Smooth muscle cell (in vitro differentiated cells): ENCODE measurements around the gene LMOD1. TPM values are rescaled to one million over a fixed set of nuclear protein-coding genes. Genes with fewer than 3 reads are reported as not detected.

Experiments used
- DNase-seq: peaks from one replicate; lab custom pipeline; 2025; ENCODE audit not compliant: unreplicated experiment; lab: John Stamatoyannopoulos, UW
- H2AFZ ChIP-seq: fragments of 200-600 bp; sonication (generic); 2 replicates; pipeline ENCODE4 v1.6.0; 2016; ENCODE audit warnings: antibody characterized with exemption, low read depth, mild to moderate bottlenecking
- H3F3A ChIP-seq: fragments of 200-600 bp; sonication (generic); 2 replicates; pipeline ENCODE4 v1.6.0; 2017; ENCODE audit warnings: antibody characterized with exemption, low read depth
- H3K27ac ChIP-seq: fragments of 200-600 bp; sonication (generic); 2 replicates; pipeline ENCODE4 v1.5.1; 2016; ENCODE audit warnings: low read depth, mild to moderate bottlenecking
- H3K27me3 ChIP-seq: fragments of 200-600 bp; sonication (generic); 2 replicates; pipeline ENCODE4 v1.6.1; 2016; ENCODE audit warnings: low read depth, mild to moderate bottlenecking
- H3K36me3 ChIP-seq: fragments of 200-600 bp; sonication (generic); 2 replicates; pipeline ENCODE4 v1.5.1; 2016; ENCODE audit warnings: low read depth
- H3K4me1 ChIP-seq: fragments of 200-600 bp; sonication (generic); 2 replicates; pipeline ENCODE4 v1.5.1; 2016; ENCODE audit warnings: low read depth
- H3K4me2 ChIP-seq: fragments of 200-600 bp; sonication (generic); 2 replicates; pipeline ENCODE4 v1.6.0; 2016; ENCODE audit warnings: mild to moderate bottlenecking
- H3K4me3 ChIP-seq: fragments of 200-600 bp; sonication (generic); 2 replicates; pipeline ENCODE4 v1.5.1; 2016; ENCODE audit warnings: mild to moderate bottlenecking
- H3K79me2 ChIP-seq: fragments of 200-600 bp; sonication (generic); 2 replicates; pipeline ENCODE4 v1.6.0; 2016; ENCODE audit warnings: low read depth, mild to moderate bottlenecking
- H3K9ac ChIP-seq: fragments of 200-600 bp; sonication (generic); 2 replicates; pipeline ENCODE4 v1.6.0; 2016; ENCODE audit warnings: low read depth
- H3K9me3 ChIP-seq: fragments of 200-600 bp; sonication (generic); replicated peaks from 2 replicates; pipeline ENCODE4 v1.5.1; 2016; ENCODE audit warnings: low read depth
- H4K20me1 ChIP-seq: fragments of 200-600 bp; sonication (generic); 2 replicates; pipeline ENCODE4 v1.6.0; 2016; ENCODE audit warnings: low read depth
- WGBS: methylation state at CpG from one replicate; pipeline ENCODE4 v1.1.7; 2016; ENCODE audit warnings: low lambda C conversion rate; 5-methylcytosine and 5-hydroxymethylcytosine counted together
- polyA plus RNA-seq: library from polyadenylated mRNA; unstranded; fragments of >200 nt; fragmentation: Nextera tagmentation; extraction: Ambion mirVana; gene quantifications from 2 replicates; pipeline ENCODE4 v1.2.1, GENCODE V29; 2016
- total RNA-seq: library from RNA; depleted of rRNA; stranded (reverse); fragments of >200 nt; gene quantifications from 2 replicates; pipeline ENCODE4 v1.2.3, GENCODE V29; 2014
- TF ChIP-seq, protein P1 (sequence below): fragments of 200-600 bp; sonication (generic); IDR thresholded peaks from 2 replicates; pipeline ENCODE4 v1.5.1; 2017; ENCODE audit warnings: borderline replicate concordance, mild to moderate bottlenecking, antibody characterized with exemption; ENCODE audit not compliant: insufficient read depth, poor library complexity, severe bottlenecking

The LMOD1 gene
- total and polyA plus RNA-seq, 2 experiments from 2014 or later = 4.0 to 5.6 TPM

DNA sequence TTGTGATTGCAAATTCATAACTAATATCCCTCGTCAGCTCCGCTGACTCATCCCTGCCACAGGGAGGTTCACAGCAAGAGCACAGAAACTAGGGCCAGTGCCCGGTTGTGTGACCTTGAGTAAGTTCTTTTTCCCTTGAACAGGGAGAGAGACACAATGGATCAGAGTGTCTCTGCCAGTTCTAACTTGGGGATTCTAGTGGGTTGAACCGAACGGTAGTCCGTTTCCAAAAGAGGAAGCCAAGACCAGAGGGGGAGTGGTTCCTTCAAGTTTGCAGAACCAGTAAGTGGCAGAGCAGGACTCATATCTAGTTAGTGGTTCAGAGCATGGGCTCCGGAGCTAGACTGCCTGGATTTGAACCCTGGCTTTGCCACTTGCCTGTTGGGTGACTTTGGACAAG, 62.6 kb downstream of the LMOD1 start:
- H3K27ac ChIP-seq = no peak overlapping the region
- H3F3A ChIP-seq = no peaks in the 10 kb centered on the region
- no peak overlapping the region for H2AFZ ChIP-seq
- H3K36me3 ChIP-seq = no peaks in the 10 kb centered on the region
- TF ChIP-seq, protein P1, sequence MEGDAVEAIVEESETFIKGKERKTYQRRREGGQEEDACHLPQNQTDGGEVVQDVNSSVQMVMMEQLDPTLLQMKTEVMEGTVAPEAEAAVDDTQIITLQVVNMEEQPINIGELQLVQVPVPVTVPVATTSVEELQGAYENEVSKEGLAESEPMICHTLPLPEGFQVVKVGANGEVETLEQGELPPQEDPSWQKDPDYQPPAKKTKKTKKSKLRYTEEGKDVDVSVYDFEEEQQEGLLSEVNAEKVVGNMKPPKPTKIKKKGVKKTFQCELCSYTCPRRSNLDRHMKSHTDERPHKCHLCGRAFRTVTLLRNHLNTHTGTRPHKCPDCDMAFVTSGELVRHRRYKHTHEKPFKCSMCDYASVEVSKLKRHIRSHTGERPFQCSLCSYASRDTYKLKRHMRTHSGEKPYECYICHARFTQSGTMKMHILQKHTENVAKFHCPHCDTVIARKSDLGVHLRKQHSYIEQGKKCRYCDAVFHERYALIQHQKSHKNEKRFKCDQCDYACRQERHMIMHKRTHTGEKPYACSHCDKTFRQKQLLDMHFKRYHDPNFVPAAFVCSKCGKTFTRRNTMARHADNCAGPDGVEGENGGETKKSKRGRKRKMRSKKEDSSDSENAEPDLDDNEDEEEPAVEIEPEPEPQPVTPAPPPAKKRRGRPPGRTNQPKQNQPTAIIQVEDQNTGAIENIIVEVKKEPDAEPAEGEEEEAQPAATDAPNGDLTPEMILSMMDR = no peak
- H3K4me3 ChIP-seq = no peak overlapping the region
- H3K79me2 ChIP-seq = no peaks in the 10 kb centered on the region
- DNase-seq = no peak
- no peaks in the 10 kb centered on the region for H3K27me3 ChIP-seq
- H3K4me2 ChIP-seq = no peak overlapping the region
- H3K4me1 ChIP-seq = peaks cover 8% of the 10 kb centered on the region
- H4K20me1 ChIP-seq = no peaks in the 10 kb centered on the region
- no peak overlapping the region for H3K9ac ChIP-seq
- WGBS = 79% methylated on average over 7 of the region's 7 CpGs
- no peaks in the 10 kb centered on the region for H3K9me3 ChIP-seq

DNA sequence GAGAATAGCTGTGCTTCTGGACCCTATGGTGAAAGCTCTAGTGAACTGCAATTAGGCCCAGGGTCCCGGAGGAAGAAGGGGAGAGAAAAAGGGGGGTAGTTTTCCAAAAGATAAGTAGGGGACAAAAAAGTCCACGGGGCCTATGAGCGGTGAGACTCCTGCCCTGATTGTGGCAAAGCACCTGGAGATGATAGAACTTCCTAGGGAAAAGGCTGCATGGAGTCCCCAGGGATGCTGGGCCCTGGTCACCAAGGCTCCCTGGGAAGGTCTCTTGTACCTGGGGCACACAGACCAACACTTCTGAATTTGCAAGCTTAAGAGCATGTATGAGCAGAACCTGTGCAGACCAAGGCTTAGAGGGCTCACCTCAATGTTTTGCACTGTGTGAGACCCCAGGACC, 63.1 kb downstream of the LMOD1 start:
- Histone ChIP-seq H3K9me3 (no peaks in the 10 kb centered on the region), H3K4me2 (peak overlapping the region; percentile 6), H3K36me3 (no peaks in the 10 kb centered on the region), H2AFZ (no peak overlapping the region), H3K27ac (peak overlapping the region; percentile 11), H3K4me3 (no peak overlapping the region), H3K9ac (no peak overlapping the region), H4K20me1 (no peaks in the 10 kb centered on the region), H3K27me3 (no peaks in the 10 kb centered on the region), H3K79me2 (no peaks in the 10 kb centered on the region), H3F3A (no peaks in the 10 kb centered on the region), H3K4me1 (peaks cover 6% of the 10 kb centered on the region)
- DNase-seq = no peak
- TF ChIP-seq, protein P1 = no peak
- 90% methylated on average over 3 of the region's 3 CpGs for WGBS

DNA sequence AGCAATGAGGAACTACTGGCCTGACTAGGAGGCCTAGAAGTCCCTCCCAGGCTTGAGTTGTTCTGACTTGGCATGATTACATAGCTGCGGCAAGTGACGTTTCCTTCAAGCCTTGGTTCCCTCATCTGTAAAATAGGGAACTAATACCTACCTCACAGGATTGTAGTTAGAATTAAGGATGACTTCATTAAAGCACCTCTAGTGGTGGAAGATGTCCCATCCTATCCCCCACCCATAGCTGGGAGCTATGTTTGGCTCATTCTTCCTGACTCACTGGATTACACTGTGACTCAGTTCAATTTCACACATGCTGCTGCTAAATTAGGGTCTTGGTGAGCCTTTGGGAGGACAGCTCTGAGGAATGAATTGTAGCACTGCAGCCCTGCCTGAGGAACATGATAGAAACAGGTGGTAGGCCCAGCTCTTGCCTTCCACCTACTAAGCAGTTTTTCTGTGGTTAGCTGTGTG, 63.6 kb downstream of the LMOD1 start:
- Histone ChIP-seq H3K27me3 (no peaks in the 10 kb centered on the region), H3K4me1 (peaks cover under 1% of the 10 kb centered on the region), H3K36me3 (no peaks in the 10 kb centered on the region), H2AFZ (no peak overlapping the region), H3K4me2 (peak overlapping the region; percentile 6), H3K4me3 (no peak overlapping the region), H3K27ac (peak overlapping the region; percentile 11), H3F3A (no peaks in the 10 kb centered on the region), H3K9ac (no peak overlapping the region), H3K79me2 (no peaks in the 10 kb centered on the region), H3K9me3 (no peaks in the 10 kb centered on the region), H4K20me1 (no peaks in the 10 kb centered on the region)
- TF ChIP-seq, protein P1 = peak; percentile 17
- DNase-seq = no peak
- WGBS = 67% methylated on average over 2 of the region's 2 CpGs

DNA sequence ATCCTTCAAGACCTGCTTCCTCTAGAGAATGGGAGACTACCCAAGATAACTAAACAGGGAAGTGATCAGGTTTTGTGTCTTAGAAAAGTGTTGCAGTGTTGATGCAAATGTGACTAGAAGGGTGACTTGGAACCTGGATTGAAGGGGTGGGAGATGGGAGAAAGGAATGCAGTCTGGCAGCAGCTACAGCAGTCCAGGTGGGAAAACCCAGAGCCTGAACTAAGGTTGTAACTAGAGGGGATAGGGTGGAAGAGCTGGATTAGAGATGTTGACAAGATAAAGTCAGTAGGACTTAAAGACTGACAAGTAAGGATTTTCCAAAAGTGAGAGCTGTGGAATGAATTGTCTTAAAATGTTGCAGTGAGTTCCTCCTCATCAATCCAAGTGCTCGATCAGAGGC, 64.7 kb downstream of the LMOD1 start:
- Histone ChIP-seq H3K79me2 (no peaks in the 10 kb centered on the region), H3K36me3 (no peaks in the 10 kb centered on the region), H3K4me3 (no peak overlapping the region), H3K27me3 (no peaks in the 10 kb centered on the region), H3K9me3 (no peaks in the 10 kb centered on the region), H3F3A (no peaks in the 10 kb centered on the region), H3K4me2 (no peak overlapping the region), H2AFZ (no peak overlapping the region), H3K27ac (no peak overlapping the region), H3K9ac (no peak overlapping the region), H4K20me1 (no peaks in the 10 kb centered on the region), H3K4me1 (no peaks in the 10 kb centered on the region)
- no peak for DNase-seq
- WGBS = 72% methylated on average over 1 of the region's 1 CpG
- TF ChIP-seq, protein P1 = no peak
